WTC11 (cell line): ENCODE measurements around the gene WNK2.

Experiments used
- AR ChIP-seq: fragments of 250-450 bp; sonication (Bioruptor Pico); IDR thresholded peaks from 2 replicates; pipeline ENCODE4 v1.9.0; 2021; ENCODE audit warnings: mild to moderate bottlenecking
- ATF2 ChIP-seq: sonication (generic); formaldehyde crosslinking; IDR thresholded peaks from 2 replicates; pipeline ENCODE4 v1.8.1; 2022; ENCODE audit warnings: low read depth, missing genetic modification reagents, borderline replicate concordance
- CDX4 ChIP-seq: fragments of 250-450 bp; sonication (Bioruptor Pico); IDR thresholded peaks from 2 replicates; pipeline ENCODE4 v1.9.0; 2021; ENCODE audit warnings: moderate library complexity, mild to moderate bottlenecking, inconsistent platforms, borderline replicate concordance
- CTCF ChIP-seq: fragments of 200-600 bp; IDR thresholded peaks from 2 replicates; pipeline ENCODE4 v1.8.0; 2022; ENCODE audit warnings: antibody characterized with exemption
- ESRRA ChIP-seq: sonication (generic); formaldehyde crosslinking; IDR thresholded peaks from 2 replicates; pipeline ENCODE4 v1.8.1; 2022; ENCODE audit warnings: mild to moderate bottlenecking, missing genetic modification reagents, borderline replicate concordance
- IRF2 ChIP-seq: sonication (generic); formaldehyde crosslinking; IDR thresholded peaks from 2 replicates; pipeline ENCODE4 v1.8.0; 2022; ENCODE audit warnings: low read depth, missing genetic modification reagents, borderline replicate concordance
- MAX ChIP-seq: sonication (generic); formaldehyde crosslinking; IDR thresholded peaks from 2 replicates; pipeline ENCODE4 v1.8.0; 2022; ENCODE audit warnings: mild to moderate bottlenecking, missing genetic modification reagents
- MXD4 ChIP-seq: fragments of 250-450 bp; sonication (Bioruptor Pico); IDR thresholded peaks from 2 replicates; pipeline ENCODE4 v1.8.0; 2021; ENCODE audit warnings: mild to moderate bottlenecking, moderate library complexity, borderline replicate concordance
- SMAD4 ChIP-seq: sonication (generic); formaldehyde crosslinking; IDR thresholded peaks from 2 replicates; pipeline ENCODE4 v1.8.0; 2022; ENCODE audit warnings: mild to moderate bottlenecking, missing genetic modification reagents
- STAT6 ChIP-seq: sonication (generic); formaldehyde crosslinking; conservative IDR thresholded peaks from 2 replicates; pipeline ENCODE4 v1.8.1; 2023; ENCODE audit warnings: mild to moderate bottlenecking, low read depth, missing genetic modification reagents, moderate library complexity
- USF1 ChIP-seq: sonication (generic); formaldehyde crosslinking; IDR thresholded peaks from 2 replicates; pipeline ENCODE4 v1.8.0; 2022; ENCODE audit warnings: mild to moderate bottlenecking, missing genetic modification reagents

- TF ChIP-seq CDX4 (CRISPR knock-in tag) (no peak), USF1 (CRISPR knock-in tag) (no peak), CTCF (no peak), MXD4 (no peak), STAT6 (CRISPR knock-in tag) (no peak), MAX (no peak), IRF2 (CRISPR knock-in tag) (no peak), AR (CRISPR knock-in tag) (no peak), ESRRA (CRISPR knock-in tag) (no peak), SMAD4 (CRISPR knock-in tag) (no peak), ATF2 (CRISPR knock-in tag) (no peak)
Measured at GRCh38 chr9:93270976-93271375, 87.0 kb downstream of the WNK2 start.
